Stimulated activated effector memory CD8-positive, alpha-beta T cell treated with anti-CD3 and anti-CD28 coated beads, Interleukin-12 subunit alpha, Interleukin-12 subunit beta, amount 100 ng/mL, for 72 hours (primary cell): ENCODE data around the gene ZFP92.
"Not testable (repeated sequence)": the region's sequence is repeated elsewhere in the genome, so short reads cannot be mapped to it uniquely, and the experiment has no call there.

Experiments
- ATAC-seq: fragments of 150-1000 bp; cut with Tn5 transposase; 2 replicates; pipeline ENCODE4 v1.10.0; 2021
- DNase-seq, 2 donors: peaks; one replicate each; pipeline ENCODE4 v3.0.0; 2021 to 2022; ENCODE audit warnings: low spot score in 2 of 2
- H3K27ac Mint-ChIP-seq: one replicate; pipeline ENCODE4 v1.8.0; 2022; ENCODE audit warnings: mild to moderate bottlenecking, mixed read lengths
- H3K36me3 Mint-ChIP-seq: one replicate; pipeline ENCODE4 v1.8.0; 2022; ENCODE audit warnings: mild to moderate bottlenecking, mixed read lengths
- H3K4me1 Mint-ChIP-seq: one replicate; pipeline ENCODE4 v1.8.0; 2022; ENCODE audit warnings: mixed read lengths
- H3K4me3 Mint-ChIP-seq: one replicate; pipeline ENCODE4 v1.8.0; 2022; ENCODE audit warnings: mild to moderate bottlenecking, mixed read lengths
- H3K9me3 Mint-ChIP-seq: one replicate; pipeline ENCODE4 v1.8.0; 2022; ENCODE audit warnings: mixed read lengths

The ZFP92 gene

GRCh38 chrX:153381684-153382532 lies 29.4 kb upstream of the ZFP92 start:
- no peak overlapping the region for H3K4me3 Mint-ChIP-seq
- H3K9me3 Mint-ChIP-seq = no peaks in the 10 kb centered on the region
- peak; percentile 91 for ATAC-seq
- H3K4me1 Mint-ChIP-seq = no peaks in the 10 kb centered on the region
- no peak overlapping the region for H3K27ac Mint-ChIP-seq
- H3K36me3 Mint-ChIP-seq = no peaks in the 10 kb centered on the region
- DNase-seq = no peak

GRCh38 chrX:153382563-153383482 lies 28.4 kb upstream of the ZFP92 start:
- DNase-seq = no peak
- Mint-ChIP-seq H3K9me3 (no peaks in the 10 kb centered on the region), H3K4me1 (no peaks in the 10 kb centered on the region), H3K27ac (no peak overlapping the region), H3K4me3 (no peak overlapping the region), H3K36me3 (no peaks in the 10 kb centered on the region)
- ATAC-seq = no peak

GRCh38 chrX:153384390-153384789 lies 26.9 kb upstream of the ZFP92 start:
- DNase-seq = no peak
- H3K4me1 Mint-ChIP-seq = no peaks in the 10 kb centered on the region
- ATAC-seq = no peak
- H3K9me3 Mint-ChIP-seq = no peaks in the 10 kb centered on the region
- H3K4me3 Mint-ChIP-seq = no peak overlapping the region
- H3K27ac Mint-ChIP-seq = no peak overlapping the region
- H3K36me3 Mint-ChIP-seq = no peaks in the 10 kb centered on the region

- not testable (repeated sequence) for H3K36me3 Mint-ChIP-seq, DNase-seq, H3K4me3 Mint-ChIP-seq, H3K27ac Mint-ChIP-seq, ATAC-seq, H3K4me1 Mint-ChIP-seq, H3K9me3 Mint-ChIP-seq
These were observed 26.3 kb upstream of the ZFP92 start for GRCh38 chrX:153384973-153385372.

- H3K9me3 Mint-ChIP-seq = no peaks in the 10 kb centered on the region
- H3K4me1 Mint-ChIP-seq = no peaks in the 10 kb centered on the region
- H3K36me3 Mint-ChIP-seq = no peaks in the 10 kb centered on the region
- ATAC-seq (no peak), DNase-seq (no peak)
- no peak overlapping the region for H3K27ac Mint-ChIP-seq
- no peak overlapping the region for H3K4me3 Mint-ChIP-seq
These were observed 25.2 kb upstream of the ZFP92 start for GRCh38 chrX:153386097-153386496.

- H3K4me1 Mint-ChIP-seq = no peaks in the 10 kb centered on the region
- ATAC-seq (no peak), DNase-seq (no peak)
- no peak overlapping the region for H3K4me3 Mint-ChIP-seq
- no peak overlapping the region for H3K27ac Mint-ChIP-seq
- H3K9me3 Mint-ChIP-seq = no peaks in the 10 kb centered on the region
- H3K36me3 Mint-ChIP-seq = no peaks in the 10 kb centered on the region
These were observed 23.9 kb upstream of the ZFP92 start for GRCh38 chrX:153387345-153387744.

- Mint-ChIP-seq H3K4me3 (no peak overlapping the region), H3K9me3 (no peaks in the 10 kb centered on the region), H3K4me1 (no peaks in the 10 kb centered on the region), H3K36me3 (no peaks in the 10 kb centered on the region), H3K27ac (no peak overlapping the region)
- no peak for DNase-seq
- ATAC-seq = no peak
These were observed 23.1 kb upstream of the ZFP92 start for GRCh38 chrX:153387987-153388721.

- Mint-ChIP-seq H3K4me1 (no peaks in the 10 kb centered on the region), H3K27ac (no peak overlapping the region), H3K9me3 (no peaks in the 10 kb centered on the region), H3K36me3 (no peaks in the 10 kb centered on the region), H3K4me3 (no peak overlapping the region)
- no peak for ATAC-seq
- DNase-seq = no peak
These were observed 22.4 kb upstream of the ZFP92 start for GRCh38 chrX:153388722-153389459.

GRCh38 chrX:153389460-153389768 lies 21.9 kb upstream of the ZFP92 start:
- H3K9me3 Mint-ChIP-seq = not testable (repeated sequence)

GRCh38 chrX:153392642-153393321 lies 18.5 kb upstream of the ZFP92 start:
- no peak for ATAC-seq
- Mint-ChIP-seq H3K9me3 (no peaks in the 10 kb centered on the region), H3K4me3 (no peak overlapping the region), H3K27ac (no peak overlapping the region), H3K36me3 (no peaks in the 10 kb centered on the region), H3K4me1 (peaks cover 19% of the 10 kb centered on the region)
- DNase-seq = no peak

More at GRCh38 chrX:153389460-153389768, 21.9 kb upstream of the ZFP92 start:
- not testable (repeated sequence) for H3K4me1 Mint-ChIP-seq, H3K27ac Mint-ChIP-seq, H3K36me3 Mint-ChIP-seq, ATAC-seq, DNase-seq, H3K4me3 Mint-ChIP-seq

- Mint-ChIP-seq H3K9me3 (no peaks in the 10 kb centered on the region), H3K4me1 (peaks cover 19% of the 10 kb centered on the region)
These were observed 16.7 kb upstream of the ZFP92 start for GRCh38 chrX:153394612-153395011.

GRCh38 chrX:153395613-153396319 lies 15.5 kb upstream of the ZFP92 start:
- Mint-ChIP-seq H3K9me3 (no peaks in the 10 kb centered on the region), H3K4me3 (no peak overlapping the region), H3K36me3 (no peaks in the 10 kb centered on the region), H3K27ac (no peak overlapping the region), H3K4me1 (peaks cover 19% of the 10 kb centered on the region)
- ATAC-seq (no peak), DNase-seq (no peak)

More at GRCh38 chrX:153394612-153395011, 16.7 kb upstream of the ZFP92 start:
- H3K4me3 Mint-ChIP-seq = no peak overlapping the region
- DNase-seq (no peak), ATAC-seq (no peak)
- no peak overlapping the region for H3K27ac Mint-ChIP-seq
- no peaks in the 10 kb centered on the region for H3K36me3 Mint-ChIP-seq

- ATAC-seq = no peak
- H3K36me3 Mint-ChIP-seq = no peaks in the 10 kb centered on the region
- no peak overlapping the region for H3K4me3 Mint-ChIP-seq
- H3K27ac Mint-ChIP-seq = no peak overlapping the region
- no peak for DNase-seq
- H3K9me3 Mint-ChIP-seq = no peaks in the 10 kb centered on the region
- peaks cover 19% of the 10 kb centered on the region for H3K4me1 Mint-ChIP-seq
These were observed 14.7 kb upstream of the ZFP92 start for GRCh38 chrX:153396320-153397195.
